ENCODE measurements around the gene MLANA.

Gene MLANA

DNA sequence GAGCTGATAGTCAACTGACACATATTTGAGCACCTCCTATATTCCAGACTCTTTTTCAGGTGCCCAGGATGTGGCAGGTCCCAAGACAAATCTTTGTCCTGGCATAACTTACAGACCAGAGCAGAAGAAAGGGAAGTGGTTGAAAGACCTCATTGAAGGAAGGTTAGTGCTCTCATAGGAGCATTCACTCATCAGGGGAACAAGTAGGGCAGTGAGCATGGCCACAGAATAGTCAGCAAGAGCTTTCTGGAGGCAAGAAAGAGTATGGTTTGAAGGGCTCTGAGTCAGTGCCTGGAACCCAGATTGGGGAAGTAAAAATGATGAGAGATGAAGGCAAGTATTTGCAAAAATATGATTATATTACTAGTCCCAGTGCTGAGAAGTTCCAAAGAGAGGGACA is 32.8 kb upstream of the MLANA start:
- DNase-seq (ENCODE audit: low read depth, low spot score), result no peak
- TF ChIP-seq SUZ12 (IDR thresholded peaks at IDR 0.05; ENCODE audit: extremely low read depth, insufficient read depth, insufficient read length) (no peak), ZNF274 (IDR thresholded peaks at IDR 0.05; ENCODE audit: low read depth, low read length) (no peak), YY1 (IDR thresholded peaks at IDR 0.05; ENCODE audit: insufficient read depth, insufficient read length) (no peak)
- H3K36me3 ChIP-seq (ENCODE audit: insufficient read depth, insufficient read length, low read length), result no peaks in the 10 kb centered on the region
- no peak overlapping the region for H3K9ac ChIP-seq (ENCODE audit: insufficient read length, low read depth)
- H3K9me3 ChIP-seq (ENCODE audit: insufficient read depth, low read length), result no peaks in the 10 kb centered on the region
- H3K27me3 ChIP-seq (ENCODE audit: insufficient read depth, insufficient read length), result no peaks in the 10 kb centered on the region
- no peak overlapping the region for H3K4me3 ChIP-seq (ENCODE audit: insufficient read length, low read depth)
- H3K4me1 ChIP-seq (ENCODE audit: insufficient read depth, insufficient read length), result no peaks in the 10 kb centered on the region

DNA sequence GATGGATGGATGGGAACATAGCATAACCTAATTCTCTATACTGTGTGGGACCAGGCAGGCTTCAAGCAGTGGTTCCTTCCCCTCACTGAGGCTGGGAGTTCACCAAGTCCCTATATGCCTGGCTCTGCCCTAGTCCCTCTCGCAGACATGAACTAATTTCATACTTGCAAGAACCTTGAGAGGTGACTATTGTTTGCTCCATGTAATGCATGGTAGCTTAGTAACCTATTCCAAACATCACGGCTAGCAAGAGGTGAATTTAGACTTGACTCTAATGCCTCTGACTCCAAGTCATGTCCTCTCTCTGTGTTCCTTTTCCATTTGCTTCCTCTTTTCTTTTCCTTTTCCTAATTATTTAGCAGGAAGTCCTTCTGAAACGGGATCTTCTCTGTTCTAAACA is 31.9 kb upstream of the MLANA start:
- TF ChIP-seq SUZ12 (IDR thresholded peaks at IDR 0.05; ENCODE audit: extremely low read depth, insufficient read depth, insufficient read length), result no peak
- no peak for TF ChIP-seq ZNF274 (IDR thresholded peaks at IDR 0.05; ENCODE audit: low read depth, low read length)
- no peak for TF ChIP-seq YY1 (IDR thresholded peaks at IDR 0.05; ENCODE audit: insufficient read depth, insufficient read length)
- Histone ChIP-seq H3K9ac (ENCODE audit: insufficient read length, low read depth) (no peak overlapping the region), H3K27me3 (ENCODE audit: insufficient read depth, insufficient read length) (no peaks in the 10 kb centered on the region), H3K36me3 (ENCODE audit: insufficient read depth, insufficient read length, low read length) (no peaks in the 10 kb centered on the region), H3K9me3 (ENCODE audit: insufficient read depth, low read length) (no peaks in the 10 kb centered on the region), H3K4me3 (ENCODE audit: insufficient read length, low read depth) (no peak overlapping the region), H3K4me1 (ENCODE audit: insufficient read depth, insufficient read length) (no peaks in the 10 kb centered on the region)
- DNase-seq (ENCODE audit: low read depth, low spot score), result no peak

DNA sequence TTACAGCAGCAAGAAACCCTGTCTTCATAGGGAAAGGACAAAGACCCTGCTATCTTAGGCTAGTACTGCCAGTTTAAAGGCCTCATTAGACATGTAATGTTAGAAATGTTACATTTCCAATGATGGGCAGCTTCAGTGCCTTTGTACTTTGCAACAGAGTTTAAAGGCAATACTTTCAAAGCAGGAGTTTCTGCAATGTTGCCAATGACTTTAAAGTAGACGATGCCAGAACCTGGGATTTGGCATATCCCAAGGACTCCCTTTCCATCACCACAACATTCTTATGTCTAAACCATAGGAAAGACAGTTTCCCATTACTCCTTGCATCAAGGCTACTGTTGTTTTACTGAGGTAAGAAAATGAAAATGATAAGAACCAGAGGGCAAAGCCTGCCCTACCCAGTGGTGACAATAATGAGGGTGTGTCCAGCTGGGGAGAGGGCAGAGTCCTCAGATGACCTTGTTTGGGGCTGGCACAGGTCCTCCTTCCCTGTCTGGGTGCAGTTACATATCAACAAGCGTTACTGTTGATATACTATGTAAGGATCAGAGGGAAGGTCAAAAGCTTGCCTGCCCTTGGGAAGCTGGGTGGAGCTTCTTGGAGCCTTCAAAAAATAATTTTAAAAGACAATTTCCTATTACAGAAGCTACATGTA is 27.5 kb upstream of the MLANA start:
- Histone ChIP-seq H3K27me3 (ENCODE audit: insufficient read depth, insufficient read length) (no peaks in the 10 kb centered on the region), H3K36me3 (ENCODE audit: insufficient read depth, insufficient read length, low read length) (no peaks in the 10 kb centered on the region), H3K9me3 (ENCODE audit: insufficient read depth, low read length) (no peaks in the 10 kb centered on the region), H3K4me3 (ENCODE audit: insufficient read length, low read depth) (no peak overlapping the region), H3K9ac (ENCODE audit: insufficient read length, low read depth) (no peak overlapping the region), H3K4me1 (ENCODE audit: insufficient read depth, insufficient read length) (peaks cover 6% of the 10 kb centered on the region)
- no peak for DNase-seq (ENCODE audit: low read depth, low spot score)
- no peak for TF ChIP-seq SUZ12 (IDR thresholded peaks at IDR 0.05; ENCODE audit: extremely low read depth, insufficient read depth, insufficient read length)
- no peak for TF ChIP-seq ZNF274 (IDR thresholded peaks at IDR 0.05; ENCODE audit: low read depth, low read length)
- TF ChIP-seq YY1 (IDR thresholded peaks at IDR 0.05; ENCODE audit: insufficient read depth, insufficient read length), result no peak

DNA sequence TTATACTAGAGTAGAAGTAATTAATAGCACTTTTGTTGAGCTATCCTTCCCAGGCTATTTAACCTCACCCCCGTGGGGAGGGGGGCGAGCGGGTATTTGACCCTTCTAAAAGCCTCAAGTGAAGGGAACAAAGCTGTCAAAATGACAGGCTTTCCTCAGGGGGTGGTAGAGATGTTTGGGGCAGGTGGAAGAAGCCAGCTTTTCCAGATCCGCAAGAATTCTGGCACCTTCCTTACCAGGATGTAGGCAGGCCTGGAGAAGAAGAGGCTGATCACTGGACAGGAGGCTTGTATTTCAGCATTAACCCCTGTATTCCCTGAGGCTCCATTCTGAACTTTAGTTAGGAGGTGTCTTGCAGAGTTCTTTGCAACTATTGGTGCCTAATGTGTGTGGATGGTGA is 26.2 kb upstream of the MLANA start:
- Histone ChIP-seq H3K4me1 (ENCODE audit: insufficient read depth, insufficient read length) (peaks cover 7% of the 10 kb centered on the region), H3K36me3 (ENCODE audit: insufficient read depth, insufficient read length, low read length) (no peaks in the 10 kb centered on the region), H3K9me3 (ENCODE audit: insufficient read depth, low read length) (no peaks in the 10 kb centered on the region), H3K27me3 (ENCODE audit: insufficient read depth, insufficient read length) (no peaks in the 10 kb centered on the region), H3K4me3 (ENCODE audit: insufficient read length, low read depth) (no peak overlapping the region), H3K9ac (ENCODE audit: insufficient read length, low read depth) (no peak overlapping the region)
- TF ChIP-seq SUZ12 (IDR thresholded peaks at IDR 0.05; ENCODE audit: extremely low read depth, insufficient read depth, insufficient read length) (no peak), YY1 (IDR thresholded peaks at IDR 0.05; ENCODE audit: insufficient read depth, insufficient read length) (no peak), ZNF274 (IDR thresholded peaks at IDR 0.05; ENCODE audit: low read depth, low read length) (no peak)
- no peak for DNase-seq (ENCODE audit: low read depth, low spot score)

DNA sequence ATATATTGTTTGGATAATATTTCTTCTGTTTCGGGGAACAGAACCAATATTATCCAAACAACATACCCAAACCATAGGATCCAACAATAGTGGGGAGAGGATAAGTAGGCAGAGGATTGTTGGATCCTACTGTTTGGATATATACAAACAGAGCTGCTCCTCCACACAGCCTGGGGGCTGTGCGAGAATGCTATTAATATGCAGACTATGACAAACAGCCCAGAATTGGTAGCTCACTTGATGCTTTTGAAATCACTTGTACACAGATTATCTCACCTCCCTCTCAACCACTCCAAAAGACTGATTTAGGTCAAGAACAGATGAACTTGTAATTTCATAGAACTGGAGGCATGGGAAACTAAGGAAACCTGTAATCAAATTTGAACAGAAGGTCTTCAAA is 24.4 kb upstream of the MLANA start:
- H3K4me3 ChIP-seq (ENCODE audit: insufficient read length, low read depth), result no peak overlapping the region
- H3K4me1 ChIP-seq (ENCODE audit: insufficient read depth, insufficient read length), result peaks cover 7% of the 10 kb centered on the region
- H3K9ac ChIP-seq (ENCODE audit: insufficient read length, low read depth), result no peak overlapping the region
- TF ChIP-seq ZNF274 (IDR thresholded peaks at IDR 0.05; ENCODE audit: low read depth, low read length) (no peak), YY1 (IDR thresholded peaks at IDR 0.05; ENCODE audit: insufficient read depth, insufficient read length) (no peak), SUZ12 (IDR thresholded peaks at IDR 0.05; ENCODE audit: extremely low read depth, insufficient read depth, insufficient read length) (no peak)
- no peak for DNase-seq (ENCODE audit: low read depth, low spot score)
- no peaks in the 10 kb centered on the region for H3K9me3 ChIP-seq (ENCODE audit: insufficient read depth, low read length)
- H3K36me3 ChIP-seq (ENCODE audit: insufficient read depth, insufficient read length, low read length), result no peaks in the 10 kb centered on the region
- no peaks in the 10 kb centered on the region for H3K27me3 ChIP-seq (ENCODE audit: insufficient read depth, insufficient read length)

DNA sequence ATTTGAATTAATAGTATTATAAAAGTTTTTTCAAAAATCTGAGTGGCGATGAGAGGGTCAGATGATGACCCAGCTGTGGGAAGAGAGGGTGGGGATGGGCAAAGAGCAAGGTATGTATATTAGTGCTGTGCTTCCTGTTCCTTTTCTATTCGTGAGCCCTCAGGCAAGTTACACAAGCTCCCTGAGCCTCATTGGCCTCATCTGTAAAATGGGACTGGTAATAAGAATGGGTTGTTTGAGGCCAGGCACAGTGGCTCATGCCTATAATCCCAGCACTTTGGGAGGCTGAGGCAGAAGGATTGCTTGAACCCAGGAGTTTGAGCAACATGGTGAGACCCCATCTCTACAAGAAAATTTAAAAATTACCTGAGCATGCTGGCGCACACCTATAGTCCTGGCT is 24.0 kb upstream of the MLANA start:
- Histone ChIP-seq H3K27me3 (ENCODE audit: insufficient read depth, insufficient read length) (no peaks in the 10 kb centered on the region), H3K36me3 (ENCODE audit: insufficient read depth, insufficient read length, low read length) (no peaks in the 10 kb centered on the region), H3K9ac (ENCODE audit: insufficient read length, low read depth) (no peak overlapping the region), H3K4me3 (ENCODE audit: insufficient read length, low read depth) (no peak overlapping the region), H3K9me3 (ENCODE audit: insufficient read depth, low read length) (no peaks in the 10 kb centered on the region), H3K4me1 (ENCODE audit: insufficient read depth, insufficient read length) (peaks cover 7% of the 10 kb centered on the region)
- TF ChIP-seq ZNF274 (IDR thresholded peaks at IDR 0.05; ENCODE audit: low read depth, low read length), result no peak
- no peak for TF ChIP-seq SUZ12 (IDR thresholded peaks at IDR 0.05; ENCODE audit: extremely low read depth, insufficient read depth, insufficient read length)
- TF ChIP-seq YY1 (IDR thresholded peaks at IDR 0.05; ENCODE audit: insufficient read depth, insufficient read length), result no peak
- no peak for DNase-seq (ENCODE audit: low read depth, low spot score)

DNA sequence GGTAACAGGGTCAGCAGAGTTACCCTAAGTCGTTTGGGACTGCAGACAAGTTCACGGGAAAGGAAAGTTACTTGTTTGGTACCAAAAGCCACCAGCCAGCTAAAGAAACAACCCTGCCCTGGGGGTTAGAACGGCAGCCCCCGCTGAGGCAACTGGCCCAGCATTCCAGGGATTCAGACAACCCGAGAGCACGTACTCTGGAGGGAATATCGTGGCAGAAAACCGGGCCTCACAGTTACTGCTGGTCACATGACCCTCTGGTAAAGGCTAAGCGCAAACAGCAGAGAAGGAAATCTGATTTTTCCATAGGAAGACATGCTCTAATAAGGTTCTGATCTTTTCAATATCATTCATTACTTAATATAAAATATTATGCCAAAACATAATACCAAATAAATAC is 22.5 kb upstream of the MLANA start:
- DNase-seq (ENCODE audit: low read depth, low spot score), result no peak
- TF ChIP-seq ZNF274 (IDR thresholded peaks at IDR 0.05; ENCODE audit: low read depth, low read length) (no peak), YY1 (IDR thresholded peaks at IDR 0.05; ENCODE audit: insufficient read depth, insufficient read length) (no peak), SUZ12 (IDR thresholded peaks at IDR 0.05; ENCODE audit: extremely low read depth, insufficient read depth, insufficient read length) (no peak)
- H3K9me3 ChIP-seq (ENCODE audit: insufficient read depth, low read length), result no peaks in the 10 kb centered on the region

More for the DNA sequence above, 22.5 kb upstream of the MLANA start:
- peaks cover 7% of the 10 kb centered on the region for H3K4me1 ChIP-seq (ENCODE audit: insufficient read depth, insufficient read length)
- H3K27me3 ChIP-seq (ENCODE audit: insufficient read depth, insufficient read length), result no peaks in the 10 kb centered on the region
- no peaks in the 10 kb centered on the region for H3K36me3 ChIP-seq (ENCODE audit: insufficient read depth, insufficient read length, low read length)
- no peak overlapping the region for H3K4me3 ChIP-seq (ENCODE audit: insufficient read length, low read depth)
- no peak overlapping the region for H3K9ac ChIP-seq (ENCODE audit: insufficient read length, low read depth)

Data from NT2/D1 (cell line).